Measurements from ENCODE around the gene CYP4F8. TPM values are rescaled to one million over a fixed set of nuclear protein-coding genes. Genes with fewer than 3 reads are reported as not detected.

Gene CYP4F8
- total RNA-seq = not detected in 2 replicates

GRCh38 chr19:15614507-15615379 is at the start of gene CYP4F8:
CYP4F8 (plus strand) TSS chr19:15615218; CDS start chr19:15615617, 399 bp downstream.

GRCh38 chr19:15640294-15640903 is 25.4 kb downstream of the CYP4F8 start, which contains the start of gene CYP4F3:
CYP4F3 (plus strand) TSS chr19:15640897; CDS start chr19:15641416, 519 bp downstream.

GRCh38 chr19:15672580-15673175 is 57.7 kb downstream of the CYP4F8 start, which contains the start of gene CYP4F12:
CYP4F12 (plus strand) TSS chr19:15673087; CDS start chr19:15673530, 443 bp downstream.

Other genes with a start within 250 kb of the CYP4F8 start
- 10.2 and 16.8 TPM in 2 replicates for gene AKAP8, start 235.4 kb upstream of the CYP4F8 start, total RNA-seq
- gene AKAP8L, start 196.2 kb upstream of the CYP4F8 start, total RNA-seq = 51.4 and 69.3 TPM in 2 replicates
- 19.6 and 19.9 TPM in 2 replicates for gene WIZ, start 165.3 kb upstream of the CYP4F8 start, total RNA-seq
- not detected in 2 replicates for gene RASAL3, start 150.7 kb upstream of the CYP4F8 start, total RNA-seq
- not detected in 2 replicates for gene PGLYRP2, start 135.7 kb upstream of the CYP4F8 start, total RNA-seq
- gene CYP4F22, start 106.7 kb upstream of the CYP4F8 start, total RNA-seq = 0.08 TPM in 2 replicates
- not detected in 2 replicates for gene CYP4F3, start 25.7 kb downstream of the CYP4F8 start, total RNA-seq
- gene CYP4F12, start 57.9 kb downstream of the CYP4F8 start, total RNA-seq = not detected in 2 replicates
- not detected in 2 replicates for gene OR10H2, start 112.8 kb downstream of the CYP4F8 start, total RNA-seq
- not detected in 2 replicates for gene OR10H3, start 122.8 kb downstream of the CYP4F8 start, total RNA-seq
- gene OR10H5, start 172.4 kb downstream of the CYP4F8 start, total RNA-seq = not detected in 2 replicates
- not detected in 2 replicates for gene OR10H1, start 200.4 kb downstream of the CYP4F8 start, total RNA-seq

All from hair follicular keratinocyte (primary cell).